ENCODE measurements around the gene IMP3. TPM values are rescaled to one million over a fixed set of nuclear protein-coding genes. Genes with fewer than 3 reads are reported as not detected.

Gene IMP3
- total and polyA plus RNA-seq, 5 donors = 39.4 to 49.3 (median 47.9) TPM

Other genes with a start within 250 kb of the IMP3 start
- gene SIN3A, start 188.5 kb downstream of the IMP3 start, total RNA-seq = 10 to 100 TPM; 28.7 to 40.0 (median 35.9) TPM
- 8.5 TPM for gene SIN3A, start 188.5 kb downstream of the IMP3 start, polyA plus RNA-seq
- 10 to 100 TPM in 1 of 4 donors, 1 to 10 TPM in 3; 8.9 to 16.0 (median 9.6) TPM for gene PTPN9, start 60.9 kb downstream of the IMP3 start, total RNA-seq
- 4.5 TPM for gene PTPN9, start 60.9 kb downstream of the IMP3 start, polyA plus RNA-seq
- gene SNUPN, start 14.5 kb downstream of the IMP3 start, total RNA-seq = 10 to 100 TPM; 15.3 to 19.8 (median 18.4) TPM
- 17.9 TPM for gene SNUPN, start 14.5 kb downstream of the IMP3 start, polyA plus RNA-seq
- gene SNX33, start 7.7 kb upstream of the IMP3 start, total RNA-seq = 10 to 100 TPM; 14.6 to 18.4 (median 17.8) TPM
- 13.2 TPM for gene SNX33, start 7.7 kb upstream of the IMP3 start, polyA plus RNA-seq
- 10 to 100 TPM; 10.1 to 48.9 (median 16.2) TPM for gene CSPG4, start 72.6 kb upstream of the IMP3 start, total RNA-seq
- 11.5 TPM for gene CSPG4, start 72.6 kb upstream of the IMP3 start, polyA plus RNA-seq
- 10 to 100 TPM; 26.5 to 32.6 (median 27.4) TPM for gene UBE2Q2, start 203.2 kb upstream of the IMP3 start, total RNA-seq
- gene UBE2Q2, start 203.2 kb upstream of the IMP3 start, polyA plus RNA-seq = 18.2 TPM

Measured in right cardiac atrium (tissue), 5 donors.